ENCODE data around the gene ORMDL2.
"Not testable (repeated sequence)": the region's sequence is repeated elsewhere in the genome, so short reads cannot be mapped to it uniquely, and the experiment has no call there.

ORMDL2 gene

DNA sequence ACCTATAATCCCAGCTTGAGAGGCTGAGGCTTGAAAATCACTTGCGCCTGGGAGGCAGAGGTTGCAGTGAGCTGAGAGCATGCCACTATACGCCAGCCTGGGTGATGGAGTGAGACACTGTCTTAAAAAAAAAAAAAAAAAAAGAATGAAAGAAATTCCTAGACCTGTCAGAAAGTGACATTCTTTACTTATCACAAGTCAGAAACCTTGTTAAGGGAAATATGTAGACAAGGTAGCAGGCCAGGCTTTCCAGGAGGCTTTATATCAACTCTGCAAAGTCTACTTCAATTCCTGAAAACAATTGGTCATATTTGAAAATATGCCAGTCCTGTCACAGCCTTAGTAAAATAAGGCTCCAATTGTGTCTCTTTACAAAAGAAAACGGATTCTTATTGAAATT lies 44.0 kb downstream of the ORMDL2 start:
- no peak for DNase-seq

DNA sequence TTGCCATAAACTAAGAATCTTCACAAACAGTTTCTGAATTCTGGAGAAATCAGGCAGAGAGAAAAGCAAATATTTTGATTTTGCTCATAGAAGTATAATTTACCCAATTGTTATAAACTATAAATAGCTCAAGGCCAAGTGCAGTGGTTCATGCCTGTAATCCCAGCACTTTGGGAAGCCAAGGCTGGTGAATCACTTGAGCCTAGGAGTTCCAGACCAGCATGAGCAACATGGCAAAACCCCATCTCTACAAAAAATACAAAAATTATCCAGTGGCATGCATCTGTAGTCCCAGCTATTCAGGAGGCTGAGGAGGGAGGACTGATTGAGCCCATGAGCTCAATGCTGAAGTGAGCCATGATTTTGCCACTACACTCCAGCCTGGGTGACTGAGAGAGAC lies 44.4 kb downstream of the ORMDL2 start:
- DNase-seq: no peak

GRCh38 chr12:55862931-55863330 lies 45.1 kb downstream of the ORMDL2 start:
- DNase-seq: not testable (repeated sequence)

DNA sequence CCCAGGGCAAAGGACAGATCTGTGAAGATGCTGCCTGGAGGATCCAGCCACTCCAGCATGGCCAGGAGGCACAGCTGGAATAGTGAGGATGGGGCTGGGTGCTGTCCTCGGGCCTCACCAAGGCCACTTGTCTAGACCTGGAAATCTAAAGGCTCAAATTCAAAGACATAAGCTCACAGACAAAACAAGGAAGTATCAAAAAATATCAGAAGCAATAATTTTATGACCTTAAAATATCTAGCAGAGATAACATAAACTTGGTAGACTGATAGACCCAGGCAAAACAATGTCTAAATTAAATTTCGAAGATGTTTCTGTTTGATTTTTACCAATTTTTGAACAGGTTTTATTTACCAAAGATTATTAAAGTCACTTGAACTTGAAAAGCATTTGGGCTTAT lies 47.5 kb downstream of the ORMDL2 start:
- DNase-seq: no peak

- not testable (repeated sequence) for DNase-seq
Measured at GRCh38 chr12:55866454-55867004, 48.7 kb downstream of the ORMDL2 start.

Measured in NCI-H510A (cell line).